Activated CD4-positive, alpha-beta T cell treated with anti-CD3 and anti-CD28 coated beads for 24 hours (primary cell): Measurements from ENCODE around the gene UNK.
"Not testable (repeated sequence)": the region's sequence is repeated elsewhere in the genome, so short reads cannot be mapped to it uniquely, and the experiment has no call there.

Source experiments
- DNase-seq, 2 donors: peaks; one replicate each; pipeline ENCODE4 v3.0.0-alpha.2; 2020; ENCODE audit warnings: low read depth in 2 of 2

Gene UNK

GRCh38 chr17:75799402-75799801, 14.8 kb downstream of the UNK start:
- no peak for DNase-seq

- DNase-seq = no peak
Measured at GRCh38 chr17:75803883-75804282, 19.3 kb downstream of the UNK start.

GRCh38 chr17:75806822-75807500, 22.4 kb downstream of the UNK start:
- no peak for DNase-seq

- DNase-seq = no peak
Measured at GRCh38 chr17:75807861-75808260, 23.3 kb downstream of the UNK start.

GRCh38 chr17:75808549-75808904, 23.9 kb downstream of the UNK start:
- DNase-seq = no peak

- DNase-seq = no peak
Measured at GRCh38 chr17:75808905-75809621, 24.5 kb downstream of the UNK start.

GRCh38 chr17:75809631-75810111, 25.1 kb downstream of the UNK start:
- no peak for DNase-seq

GRCh38 chr17:75810216-75810615, 25.6 kb downstream of the UNK start:
- DNase-seq = no peak

- not testable (repeated sequence) for DNase-seq
Measured at GRCh38 chr17:75810756-75811155, 26.1 kb downstream of the UNK start.

GRCh38 chr17:75811174-75811573, 26.6 kb downstream of the UNK start:
- DNase-seq = no peak

- no peak for DNase-seq
Measured at GRCh38 chr17:75812096-75813013, 27.7 kb downstream of the UNK start.

- no peak for DNase-seq
Measured at GRCh38 chr17:75813081-75814020, 28.7 kb downstream of the UNK start.

- DNase-seq = no peak
Measured at GRCh38 chr17:75814021-75814395, 29.4 kb downstream of the UNK start.

- DNase-seq = no peak
Measured at GRCh38 chr17:75814900-75815373, 30.3 kb downstream of the UNK start.

- no peak for DNase-seq
Measured at GRCh38 chr17:75815399-75815798, 30.8 kb downstream of the UNK start.

GRCh38 chr17:75816693-75817092, 32.1 kb downstream of the UNK start:
- DNase-seq = no peak

- DNase-seq = no peak
Measured at GRCh38 chr17:75817571-75817970, 33.0 kb downstream of the UNK start.

- no peak for DNase-seq
Measured at GRCh38 chr17:75818326-75818885, 33.8 kb downstream of the UNK start.

GRCh38 chr17:75819116-75819515, 34.5 kb downstream of the UNK start:
- DNase-seq = no peak

- no peak for DNase-seq
Measured at GRCh38 chr17:75819678-75820077, 35.1 kb downstream of the UNK start.
